Endodermal cell (in vitro differentiated cells): Measurements from ENCODE around the gene PLCB1. TPM values are rescaled to one million over a fixed set of nuclear protein-coding genes. Genes with fewer than 3 reads are reported as not detected.

ENCODE experiments used
- DNase-seq: peaks from one replicate; pipeline ENCODE4 v3.0.0-alpha.2; 2017
- H3K27ac ChIP-seq: 2 replicates; pipeline ENCODE4 v1.5.1; 2013; ENCODE audit warnings: mild to moderate bottlenecking, low read depth, low read length, moderate library complexity
- H3K27me3 ChIP-seq: 2 replicates; pipeline ENCODE4 v1.6.1; 2013; ENCODE audit warnings: mild to moderate bottlenecking, low read length, moderate library complexity; ENCODE audit not compliant: insufficient read depth, control insufficient read depth, poor library complexity, severe bottlenecking
- H3K36me3 ChIP-seq: 2 replicates; pipeline ENCODE4 v1.7.0; 2013; ENCODE audit warnings: mild to moderate bottlenecking, low read length, moderate library complexity; ENCODE audit not compliant: control insufficient read depth, insufficient read depth
- H3K4me1 ChIP-seq: one replicate; pipeline ENCODE4 v1.7.0; 2013; ENCODE audit warnings: low read length; ENCODE audit not compliant: control insufficient read depth, insufficient read depth
- H3K4me3 ChIP-seq: 2 replicates; pipeline ENCODE4 v1.5.1; 2013; ENCODE audit warnings: mild to moderate bottlenecking, low read length, moderate library complexity
- H3K9ac ChIP-seq: 2 replicates; pipeline ENCODE4 v1.6.1; 2013; ENCODE audit warnings: mild to moderate bottlenecking, low read length, moderate library complexity; ENCODE audit not compliant: poor library complexity, severe bottlenecking; ENCODE audit errors: extremely low read depth
- H3K9me3 ChIP-seq: 2 replicates; pipeline ENCODE4 v1.6.1; 2013; ENCODE audit warnings: mild to moderate bottlenecking, low read length, moderate library complexity; ENCODE audit not compliant: control insufficient read depth
- H3K27ac Mint-ChIP-seq: 2 replicates; pipeline ENCODE4 v1.8.0; 2020; ENCODE audit warnings: mixed read lengths
- H3K27me3 Mint-ChIP-seq: 2 replicates; pipeline ENCODE4 v1.8.0; 2021; ENCODE audit warnings: mild to moderate bottlenecking, mixed read lengths; ENCODE audit not compliant: insufficient read depth
- H3K36me3 Mint-ChIP-seq: 2 replicates; pipeline ENCODE4 v1.8.0; 2020; ENCODE audit warnings: low read depth, mixed read lengths
- H3K4me1 Mint-ChIP-seq: 2 replicates; pipeline ENCODE4 v1.8.0; 2020; ENCODE audit warnings: mixed read lengths
- H3K4me3 Mint-ChIP-seq: 2 replicates; pipeline ENCODE4 v1.8.0; 2020; ENCODE audit warnings: mild to moderate bottlenecking, moderate library complexity, mixed read lengths
- H3K9me3 Mint-ChIP-seq: 2 replicates; pipeline ENCODE4 v1.8.0; 2020; ENCODE audit warnings: mild to moderate bottlenecking, mixed read lengths
- WGBS, 2 experiments: methylation state at CpG; one replicate each; pipeline versions ENCODE4 v1.1.5 to v1.1.7; 2013; ENCODE audit warnings: missing lambda C conversion rate in 2 of 2, mixed read lengths in 1 of 2; ENCODE audit not compliant: insufficient coverage in 1 of 2, insufficient read length in 1 of 2; 5-methylcytosine and 5-hydroxymethylcytosine counted together
- total RNA-seq, 2 donors: library from RNA; stranded (reverse); fragmentation: NEBNext Ultra II Directional in 1 of 2; extraction: Animal tissue kit (Norgen Biotek cat#: 25700) in 1 of 2; gene quantifications; 2 replicates in 1 of 2; 3 replicates in 1 of 2; pipeline ENCODE4 v1.2.1, GENCODE V29; 2021
- TF ChIP-seq, protein P1 (sequence below): fragments of 200-600 bp; sonication (generic); conservative IDR thresholded peaks from 2 replicates; pipeline ENCODE4 v1.5.0; 2021; ENCODE audit warnings: antibody characterized with exemption, mild to moderate bottlenecking

PLCB1 gene
- total RNA-seq, 2 donors from 2014 or later, result 15.3 to 16.5 TPM

DNA sequence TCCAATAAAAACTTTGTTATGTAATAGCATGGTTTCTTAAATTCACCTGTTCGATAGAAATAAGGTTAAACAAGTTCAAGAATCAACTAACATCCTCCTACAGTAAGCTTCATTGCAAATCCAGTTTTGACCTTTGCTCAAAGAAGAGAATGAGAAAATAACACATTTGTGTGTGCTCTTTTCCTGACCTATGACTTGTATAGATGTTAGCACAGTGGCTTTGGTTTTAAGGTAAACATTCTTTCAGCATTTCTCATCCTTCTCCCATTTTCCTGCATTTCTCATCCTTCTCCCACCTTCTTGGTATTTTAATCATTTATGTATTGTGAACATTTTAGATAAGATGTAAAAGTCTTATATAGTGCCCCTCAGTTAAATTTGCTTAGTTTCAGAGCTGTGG lies 73.9 kb downstream of the PLCB1 start:
- H3K4me1 ChIP-seq, result no peaks in the 10 kb centered on the region
- TF ChIP-seq, protein P1, sequence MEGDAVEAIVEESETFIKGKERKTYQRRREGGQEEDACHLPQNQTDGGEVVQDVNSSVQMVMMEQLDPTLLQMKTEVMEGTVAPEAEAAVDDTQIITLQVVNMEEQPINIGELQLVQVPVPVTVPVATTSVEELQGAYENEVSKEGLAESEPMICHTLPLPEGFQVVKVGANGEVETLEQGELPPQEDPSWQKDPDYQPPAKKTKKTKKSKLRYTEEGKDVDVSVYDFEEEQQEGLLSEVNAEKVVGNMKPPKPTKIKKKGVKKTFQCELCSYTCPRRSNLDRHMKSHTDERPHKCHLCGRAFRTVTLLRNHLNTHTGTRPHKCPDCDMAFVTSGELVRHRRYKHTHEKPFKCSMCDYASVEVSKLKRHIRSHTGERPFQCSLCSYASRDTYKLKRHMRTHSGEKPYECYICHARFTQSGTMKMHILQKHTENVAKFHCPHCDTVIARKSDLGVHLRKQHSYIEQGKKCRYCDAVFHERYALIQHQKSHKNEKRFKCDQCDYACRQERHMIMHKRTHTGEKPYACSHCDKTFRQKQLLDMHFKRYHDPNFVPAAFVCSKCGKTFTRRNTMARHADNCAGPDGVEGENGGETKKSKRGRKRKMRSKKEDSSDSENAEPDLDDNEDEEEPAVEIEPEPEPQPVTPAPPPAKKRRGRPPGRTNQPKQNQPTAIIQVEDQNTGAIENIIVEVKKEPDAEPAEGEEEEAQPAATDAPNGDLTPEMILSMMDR, result no peak
- Mint-ChIP-seq H3K9me3 (no peaks in the 10 kb centered on the region), H3K4me3 (no peak overlapping the region), H3K27ac (no peak overlapping the region), H3K36me3 (no peaks in the 10 kb centered on the region), H3K4me1 (peaks cover 5% of the 10 kb centered on the region), H3K27me3 (no peaks in the 10 kb centered on the region)
- no peak overlapping the region for H3K9ac ChIP-seq
- H3K27me3 ChIP-seq, result no peaks in the 10 kb centered on the region
- DNase-seq, result no peak
- no peak overlapping the region for H3K27ac ChIP-seq
- H3K36me3 ChIP-seq, result no peaks in the 10 kb centered on the region
- no peaks in the 10 kb centered on the region for H3K9me3 ChIP-seq
- WGBS, 2 experiments, result 100% methylated on average over 1 of the region's 1 CpG; no CpG with 5 or more reads in 1 of the 2 experiments
- no peak overlapping the region for H3K4me3 ChIP-seq

DNA sequence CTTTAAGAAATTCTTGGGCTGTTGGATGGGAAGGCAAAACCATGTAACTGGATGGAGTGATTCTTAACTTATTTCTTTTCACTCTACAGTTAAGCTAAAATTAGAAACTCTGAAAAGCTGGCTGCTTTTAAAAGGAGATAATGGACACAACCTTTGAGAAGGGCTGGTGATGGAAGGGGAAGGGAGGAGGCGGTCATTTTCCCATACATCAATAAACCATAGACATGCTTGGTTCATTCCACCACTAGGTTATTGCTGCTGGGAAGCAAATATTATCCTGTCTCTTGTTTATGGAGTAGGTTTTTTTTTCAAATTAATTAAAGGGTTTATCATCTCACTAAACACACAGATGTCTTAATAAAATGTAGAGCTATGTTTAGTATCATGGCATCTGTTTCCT lies 76.2 kb downstream of the PLCB1 start:
- TF ChIP-seq, protein P1, result no peak
- Histone ChIP-seq H3K36me3 (no peaks in the 10 kb centered on the region), H3K9me3 (no peaks in the 10 kb centered on the region), H3K4me3 (no peak overlapping the region), H3K27ac (no peak overlapping the region), H3K4me1 (peaks cover 6% of the 10 kb centered on the region), H3K9ac (no peak overlapping the region), H3K27me3 (no peaks in the 10 kb centered on the region)
- no peak overlapping the region for H3K4me3 Mint-ChIP-seq
- H3K27ac Mint-ChIP-seq, result peak overlapping the region; percentile 13
- H3K36me3 Mint-ChIP-seq, result no peaks in the 10 kb centered on the region
- peaks cover 10% of the 10 kb centered on the region for H3K4me1 Mint-ChIP-seq
- WGBS, 2 experiments, result no CpG with 5 or more reads among the region's 1 CpG
- H3K27me3 Mint-ChIP-seq, result no peaks in the 10 kb centered on the region
- DNase-seq, result no peak
- no peaks in the 10 kb centered on the region for H3K9me3 Mint-ChIP-seq

DNA sequence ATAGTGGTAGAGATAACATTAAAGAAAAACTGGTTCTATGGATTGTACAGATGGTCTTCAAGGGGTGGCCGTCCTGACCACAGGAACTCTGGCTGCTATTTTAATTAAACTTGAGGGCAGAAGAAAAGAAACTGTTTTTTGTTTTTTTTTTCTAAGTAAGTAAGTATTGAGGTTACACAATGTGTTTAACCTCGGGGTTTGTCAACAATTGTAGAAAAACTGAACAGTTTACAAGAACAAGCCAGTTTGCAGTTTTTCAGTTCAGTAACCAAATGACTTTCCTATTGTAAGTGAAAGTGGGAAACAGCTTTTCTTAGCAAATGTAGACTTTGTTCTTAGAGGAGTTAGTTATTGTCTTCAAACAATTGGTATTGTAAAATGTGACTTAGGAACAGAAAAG lies 77.0 kb downstream of the PLCB1 start:
- H3K4me3 Mint-ChIP-seq, result no peak overlapping the region
- WGBS, 2 experiments, result 89 to 90% methylated on average over 2 of the region's 2 CpGs
- H3K4me1 Mint-ChIP-seq, result peaks cover 18% of the 10 kb centered on the region
- DNase-seq, result no peak
- no peak overlapping the region for H3K9ac ChIP-seq
- no peaks in the 10 kb centered on the region for H3K36me3 ChIP-seq
- H3K36me3 Mint-ChIP-seq, result no peaks in the 10 kb centered on the region
- no peak overlapping the region for H3K4me3 ChIP-seq
- no peak overlapping the region for H3K27ac ChIP-seq
- no peaks in the 10 kb centered on the region for H3K27me3 Mint-ChIP-seq
- H3K9me3 Mint-ChIP-seq, result no peaks in the 10 kb centered on the region
- H3K27ac Mint-ChIP-seq, result no peak overlapping the region
- H3K4me1 ChIP-seq, result peaks cover 6% of the 10 kb centered on the region
- TF ChIP-seq, protein P1, result no peak
- no peaks in the 10 kb centered on the region for H3K9me3 ChIP-seq
- no peaks in the 10 kb centered on the region for H3K27me3 ChIP-seq
